ENCODE data around the gene CLMN.

CLMN gene

DNA sequence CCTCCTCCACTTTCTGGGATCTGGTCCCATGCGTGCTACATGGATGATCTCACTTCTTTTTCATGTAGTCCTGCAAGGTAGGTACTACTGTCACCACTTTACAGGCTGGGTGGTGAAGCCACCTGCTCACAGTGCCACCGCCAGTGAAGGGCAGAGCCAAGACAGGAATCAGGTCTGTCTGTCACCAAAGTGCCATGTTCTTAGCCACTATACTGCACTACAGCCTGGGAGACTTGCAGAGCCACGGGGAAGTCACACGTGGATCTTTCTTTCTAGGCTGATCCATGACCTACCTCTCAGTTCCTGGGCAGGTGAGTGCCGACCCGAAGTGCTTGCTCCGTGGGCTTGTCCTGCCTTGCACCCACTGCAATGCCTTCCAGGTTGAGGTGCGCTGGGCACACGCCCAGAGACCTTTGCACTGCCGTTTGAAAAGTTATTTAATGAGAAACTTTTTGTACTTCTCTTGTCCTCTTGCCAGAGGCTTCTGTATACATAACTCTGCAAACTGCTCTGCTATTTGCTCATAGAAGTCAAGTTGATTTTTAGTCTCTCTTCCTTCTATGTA, 19.7 kb upstream of the CLMN start:
- H3F3A ChIP-seq (ENCODE audit: insufficient read depth, low read length), result no peaks in the 10 kb centered on the region
- no peaks in the 10 kb centered on the region for H3K79me2 ChIP-seq (ENCODE audit: insufficient read depth, low read length)
- no peaks in the 10 kb centered on the region for H4K20me1 ChIP-seq (ENCODE audit: insufficient read depth, low read length)
- no peak overlapping the region for H3K9ac ChIP-seq (ENCODE audit: low read length)
- no peaks in the 10 kb centered on the region for H3K36me3 ChIP-seq (ENCODE audit: insufficient read depth, low read length)
- no peak overlapping the region for H3K4me2 ChIP-seq (ENCODE audit: low read length)
- H2AFZ ChIP-seq (ENCODE audit: low read length), result no peak overlapping the region
- H3K4me1 ChIP-seq (ENCODE audit: insufficient read depth, low read length, severe bottlenecking), result no peaks in the 10 kb centered on the region
- no peak overlapping the region for H3K4me3 ChIP-seq (ENCODE audit: low read depth, low read length, poor library complexity, severe bottlenecking)
- no peaks in the 10 kb centered on the region for H3K27me3 ChIP-seq (ENCODE audit: insufficient read depth, low read length)
- no peaks in the 10 kb centered on the region for H3K9me3 ChIP-seq (ENCODE audit: low read length)
- TF ChIP-seq, protein P1, sequence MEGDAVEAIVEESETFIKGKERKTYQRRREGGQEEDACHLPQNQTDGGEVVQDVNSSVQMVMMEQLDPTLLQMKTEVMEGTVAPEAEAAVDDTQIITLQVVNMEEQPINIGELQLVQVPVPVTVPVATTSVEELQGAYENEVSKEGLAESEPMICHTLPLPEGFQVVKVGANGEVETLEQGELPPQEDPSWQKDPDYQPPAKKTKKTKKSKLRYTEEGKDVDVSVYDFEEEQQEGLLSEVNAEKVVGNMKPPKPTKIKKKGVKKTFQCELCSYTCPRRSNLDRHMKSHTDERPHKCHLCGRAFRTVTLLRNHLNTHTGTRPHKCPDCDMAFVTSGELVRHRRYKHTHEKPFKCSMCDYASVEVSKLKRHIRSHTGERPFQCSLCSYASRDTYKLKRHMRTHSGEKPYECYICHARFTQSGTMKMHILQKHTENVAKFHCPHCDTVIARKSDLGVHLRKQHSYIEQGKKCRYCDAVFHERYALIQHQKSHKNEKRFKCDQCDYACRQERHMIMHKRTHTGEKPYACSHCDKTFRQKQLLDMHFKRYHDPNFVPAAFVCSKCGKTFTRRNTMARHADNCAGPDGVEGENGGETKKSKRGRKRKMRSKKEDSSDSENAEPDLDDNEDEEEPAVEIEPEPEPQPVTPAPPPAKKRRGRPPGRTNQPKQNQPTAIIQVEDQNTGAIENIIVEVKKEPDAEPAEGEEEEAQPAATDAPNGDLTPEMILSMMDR (IDR thresholded peaks at IDR 0.05; ENCODE audit: low read length), result no peak
- no peak for TF ChIP-seq EZH2 (IDR thresholded peaks at IDR 0.05; ENCODE audit: borderline replicate concordance, low read length)
- H3K9me2 ChIP-seq (ENCODE audit: low read depth, low read length), result no peaks in the 10 kb centered on the region
- no peak overlapping the region for H3K27ac ChIP-seq (ENCODE audit: low read depth, low read length, poor library complexity, severe bottlenecking)

DNA sequence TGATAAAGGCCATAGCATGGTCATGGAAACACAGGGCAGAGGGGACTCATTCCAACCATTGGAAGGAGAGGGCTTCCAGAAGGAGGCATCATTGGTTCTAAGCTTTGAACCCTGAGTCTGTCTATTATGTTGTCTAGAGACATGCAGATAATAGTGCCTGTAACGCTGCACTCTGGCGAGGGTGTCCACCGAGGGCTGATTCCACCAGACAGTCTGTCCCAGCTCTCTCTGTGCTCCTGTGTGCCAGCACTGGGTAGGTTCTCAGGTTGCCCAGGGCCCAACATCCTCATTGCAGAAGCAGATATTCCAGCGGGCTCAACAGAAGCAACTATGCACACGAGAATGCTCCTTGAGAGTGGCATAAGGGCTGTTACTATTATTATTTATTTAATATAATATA, 18.7 kb upstream of the CLMN start:
- H3K36me3 ChIP-seq (ENCODE audit: insufficient read depth, low read length), result no peaks in the 10 kb centered on the region
- H3K79me2 ChIP-seq (ENCODE audit: insufficient read depth, low read length), result no peaks in the 10 kb centered on the region
- H3K27me3 ChIP-seq (ENCODE audit: insufficient read depth, low read length), result no peaks in the 10 kb centered on the region
- H3K4me2 ChIP-seq (ENCODE audit: low read length), result no peak overlapping the region
- TF ChIP-seq EZH2 (IDR thresholded peaks at IDR 0.05; ENCODE audit: borderline replicate concordance, low read length), result no peak
- TF ChIP-seq, protein P1 (IDR thresholded peaks at IDR 0.05; ENCODE audit: low read length), result no peak
- H3K9me2 ChIP-seq (ENCODE audit: low read depth, low read length), result no peaks in the 10 kb centered on the region
- no peak overlapping the region for H3K4me3 ChIP-seq (ENCODE audit: low read depth, low read length, poor library complexity, severe bottlenecking)
- H2AFZ ChIP-seq (ENCODE audit: low read length), result no peak overlapping the region
- no peaks in the 10 kb centered on the region for H3K4me1 ChIP-seq (ENCODE audit: insufficient read depth, low read length, severe bottlenecking)
- H3K9ac ChIP-seq (ENCODE audit: low read length), result no peak overlapping the region
- no peaks in the 10 kb centered on the region for H3K9me3 ChIP-seq (ENCODE audit: low read length)
- H4K20me1 ChIP-seq (ENCODE audit: insufficient read depth, low read length), result no peaks in the 10 kb centered on the region
- no peaks in the 10 kb centered on the region for H3F3A ChIP-seq (ENCODE audit: insufficient read depth, low read length)
- no peak overlapping the region for H3K27ac ChIP-seq (ENCODE audit: low read depth, low read length, poor library complexity, severe bottlenecking)

DNA sequence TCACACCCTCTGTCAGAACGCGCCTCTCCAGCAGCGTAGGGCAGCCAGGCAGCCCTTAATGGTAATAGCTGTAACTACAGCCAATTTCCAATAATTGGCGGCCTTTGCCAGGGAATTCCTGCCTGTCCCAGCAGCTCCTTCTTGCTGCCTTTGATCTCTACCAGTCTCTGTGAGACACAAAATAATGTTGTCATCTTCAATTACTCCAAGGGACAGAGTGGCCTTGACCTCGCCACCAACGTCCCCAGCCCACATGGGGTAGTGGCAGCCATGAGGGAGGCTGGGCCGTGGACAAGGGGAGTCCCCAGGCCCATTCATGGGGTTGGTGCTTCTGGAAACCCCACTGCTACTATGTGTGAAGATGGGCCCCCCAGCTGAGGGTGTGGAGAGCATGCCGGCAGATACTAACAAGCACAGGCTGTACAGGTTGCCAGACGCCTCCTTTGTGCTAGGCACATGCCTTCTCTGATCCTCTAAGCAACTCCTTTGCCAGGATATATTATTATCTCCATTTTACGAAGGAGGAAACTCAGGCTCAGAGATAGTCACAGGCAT, 17.4 kb upstream of the CLMN start:
- H3K4me2 ChIP-seq (ENCODE audit: low read length), result no peak overlapping the region
- H3K4me1 ChIP-seq (ENCODE audit: insufficient read depth, low read length, severe bottlenecking), result no peaks in the 10 kb centered on the region
- TF ChIP-seq, protein P1 (IDR thresholded peaks at IDR 0.05; ENCODE audit: low read length), result no peak
- TF ChIP-seq EZH2 (IDR thresholded peaks at IDR 0.05; ENCODE audit: borderline replicate concordance, low read length), result no peak
- H2AFZ ChIP-seq (ENCODE audit: low read length), result no peak overlapping the region
- no peak overlapping the region for H3K4me3 ChIP-seq (ENCODE audit: low read depth, low read length, poor library complexity, severe bottlenecking)
- H3F3A ChIP-seq (ENCODE audit: insufficient read depth, low read length), result no peaks in the 10 kb centered on the region
- H4K20me1 ChIP-seq (ENCODE audit: insufficient read depth, low read length), result no peaks in the 10 kb centered on the region
- H3K9ac ChIP-seq (ENCODE audit: low read length), result no peak overlapping the region
- no peaks in the 10 kb centered on the region for H3K9me2 ChIP-seq (ENCODE audit: low read depth, low read length)
- H3K9me3 ChIP-seq (ENCODE audit: low read length), result no peaks in the 10 kb centered on the region
- no peaks in the 10 kb centered on the region for H3K79me2 ChIP-seq (ENCODE audit: insufficient read depth, low read length)
- H3K27ac ChIP-seq (ENCODE audit: low read depth, low read length, poor library complexity, severe bottlenecking), result no peak overlapping the region
- no peaks in the 10 kb centered on the region for H3K27me3 ChIP-seq (ENCODE audit: insufficient read depth, low read length)
- no peaks in the 10 kb centered on the region for H3K36me3 ChIP-seq (ENCODE audit: insufficient read depth, low read length)
